GM08714 (cell line): ENCODE results near the gene SLC27A1.

ENCODE experiments used
- H3K4me3 ChIP-seq: fragments of 200-500 bp; sonication (Bioruptor generic); 2 replicates; pipeline ENCODE4 v1.5.1; 2014; ENCODE audit warnings: mild to moderate bottlenecking, low read length, inconsistent platforms
- ZNF274 ChIP-seq: IDR thresholded peaks from 2 replicates; pipeline ENCODE4 v1.6.1; 2012; ENCODE audit warnings: mild to moderate bottlenecking, low read depth, low read length

Gene SLC27A1

DNA sequence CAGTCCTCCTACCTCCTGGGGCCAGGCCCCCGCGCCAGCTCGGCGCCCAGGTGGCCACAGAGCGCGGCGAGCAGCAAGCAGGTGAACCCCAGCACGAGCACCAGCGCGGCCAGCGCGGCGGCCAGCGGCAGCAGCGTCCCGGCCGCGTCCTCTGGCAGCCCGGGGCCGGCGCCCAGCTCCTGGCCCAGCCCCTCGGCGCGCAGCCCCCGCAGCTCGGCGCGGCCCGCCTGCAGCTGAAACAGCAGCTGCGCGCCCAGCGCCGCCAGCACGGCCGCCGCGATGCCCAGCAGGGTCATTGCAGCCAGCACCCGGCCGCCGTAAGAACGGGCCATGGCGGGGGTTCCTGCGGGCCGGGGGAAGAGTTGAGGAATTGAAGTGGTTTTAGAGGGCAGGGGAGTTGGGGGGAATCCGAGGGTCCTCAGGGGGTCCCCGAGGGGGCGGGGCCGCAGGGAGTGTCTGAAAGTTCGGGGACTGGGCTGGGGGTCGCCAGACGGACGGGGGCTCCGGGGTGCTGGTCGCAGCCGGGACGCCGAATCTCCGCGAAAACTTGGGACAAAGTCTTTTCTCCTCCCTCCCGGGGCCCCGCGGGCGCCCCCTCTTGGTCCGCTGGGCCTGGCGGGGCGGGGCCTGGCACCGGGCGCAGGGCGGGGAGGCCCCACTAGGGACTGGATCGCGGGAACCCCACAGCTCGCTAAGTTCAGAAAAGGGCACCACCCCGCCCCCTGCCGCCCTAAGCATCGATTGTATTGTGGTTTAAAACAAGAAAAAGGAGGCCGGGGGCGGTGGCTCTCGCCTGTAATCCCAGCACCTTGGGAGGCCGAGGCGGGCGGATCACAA is 22.0 kb upstream of the SLC27A1 start, which contains the start of gene TMEM221:
TMEM221 (minus strand) TSS at position 538 of the 837 bp plus-strand sequence; CDS start at position 332, 206 bp downstream.
- H3K4me3 ChIP-seq, result no peak within 1 kb of the TSS
- TF ChIP-seq ZNF274, result no peak

DNA sequence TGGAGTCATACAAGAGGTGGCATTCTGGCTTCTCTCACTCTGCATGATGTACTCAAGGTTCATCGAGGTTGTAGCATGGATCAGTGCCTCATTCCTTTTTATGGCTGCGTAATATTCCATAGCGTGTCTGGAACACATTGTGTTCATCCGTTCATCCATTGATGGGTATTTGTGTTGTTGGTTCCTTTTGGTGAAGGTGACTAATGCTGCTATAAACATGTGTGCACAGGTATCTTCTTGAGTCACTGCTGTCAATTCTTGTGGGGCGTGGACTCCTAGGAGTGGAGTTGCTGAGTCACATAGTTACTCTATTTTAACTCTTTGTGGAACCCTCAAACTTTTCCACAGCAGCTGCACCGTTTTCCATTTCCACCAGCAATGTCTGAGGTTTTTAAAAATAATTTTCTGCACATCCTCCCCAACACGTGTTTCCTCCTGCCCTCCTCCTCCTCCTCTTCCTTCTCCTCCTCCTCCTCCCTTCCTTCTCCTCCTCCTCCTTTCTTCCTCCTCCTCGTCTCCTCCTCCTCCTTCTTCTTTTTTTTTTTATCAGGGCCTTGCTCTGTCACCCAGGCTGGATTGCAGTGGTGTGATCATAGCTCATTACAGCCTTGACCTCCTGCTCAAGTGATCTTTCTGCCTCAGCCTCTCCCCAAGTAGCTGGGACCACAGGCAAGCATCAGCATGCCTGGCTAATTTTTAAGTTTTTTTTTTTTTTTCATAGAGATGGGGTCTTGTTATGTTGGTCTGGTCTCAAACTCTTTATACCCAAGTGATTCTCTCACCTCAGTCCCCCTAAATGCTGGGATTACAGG is 19.9 kb upstream of the SLC27A1 start:
- TF ChIP-seq ZNF274, result no peak
- H3K4me3 ChIP-seq, result no peak overlapping the region

DNA sequence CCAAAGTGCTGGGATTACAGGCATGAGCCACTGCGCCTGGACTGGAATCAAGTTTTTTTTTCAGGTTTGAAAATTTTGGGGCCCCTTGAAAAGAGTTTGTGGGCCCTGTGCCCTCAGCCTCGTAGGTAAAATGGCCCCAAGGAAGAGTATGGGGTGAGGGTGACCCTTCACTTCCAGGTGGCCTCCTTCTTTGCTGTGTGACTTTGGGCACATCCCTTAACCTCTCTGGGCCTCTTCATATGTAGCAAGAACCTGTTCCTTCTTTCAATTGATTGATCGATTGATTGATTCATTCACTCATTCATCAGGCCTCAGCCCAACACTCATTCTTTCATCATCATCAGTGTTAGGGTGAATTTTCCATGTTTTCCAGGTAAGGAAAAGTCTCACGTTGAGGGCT is 18.5 kb upstream of the SLC27A1 start:
- no peak for TF ChIP-seq ZNF274
- H3K4me3 ChIP-seq, result no peak overlapping the region

DNA sequence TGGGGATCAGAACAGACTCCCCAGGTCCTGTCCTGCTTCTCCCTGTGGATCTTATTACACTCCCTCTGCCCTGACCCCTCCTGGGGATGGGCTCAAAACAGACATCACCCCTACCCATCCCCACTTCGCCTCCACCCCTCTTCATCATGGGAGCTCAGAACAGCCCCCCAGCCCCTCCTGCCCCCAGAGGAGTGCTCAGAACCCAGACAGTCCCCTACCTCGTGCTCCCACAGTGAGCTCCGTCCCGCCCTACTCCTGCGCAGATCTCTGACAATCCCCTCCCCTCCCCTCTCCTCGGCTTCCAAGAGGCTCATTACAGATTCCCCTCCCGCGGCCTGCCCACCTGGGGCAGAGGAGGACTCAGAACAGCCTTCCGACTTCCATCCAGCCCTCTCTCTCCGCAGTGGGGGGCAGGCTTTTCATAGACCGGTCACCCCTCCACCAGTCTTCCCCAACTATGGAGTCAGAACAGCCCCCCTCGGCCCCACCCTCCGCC is 15.7 kb upstream of the SLC27A1 start:
- no peak for TF ChIP-seq ZNF274

DNA sequence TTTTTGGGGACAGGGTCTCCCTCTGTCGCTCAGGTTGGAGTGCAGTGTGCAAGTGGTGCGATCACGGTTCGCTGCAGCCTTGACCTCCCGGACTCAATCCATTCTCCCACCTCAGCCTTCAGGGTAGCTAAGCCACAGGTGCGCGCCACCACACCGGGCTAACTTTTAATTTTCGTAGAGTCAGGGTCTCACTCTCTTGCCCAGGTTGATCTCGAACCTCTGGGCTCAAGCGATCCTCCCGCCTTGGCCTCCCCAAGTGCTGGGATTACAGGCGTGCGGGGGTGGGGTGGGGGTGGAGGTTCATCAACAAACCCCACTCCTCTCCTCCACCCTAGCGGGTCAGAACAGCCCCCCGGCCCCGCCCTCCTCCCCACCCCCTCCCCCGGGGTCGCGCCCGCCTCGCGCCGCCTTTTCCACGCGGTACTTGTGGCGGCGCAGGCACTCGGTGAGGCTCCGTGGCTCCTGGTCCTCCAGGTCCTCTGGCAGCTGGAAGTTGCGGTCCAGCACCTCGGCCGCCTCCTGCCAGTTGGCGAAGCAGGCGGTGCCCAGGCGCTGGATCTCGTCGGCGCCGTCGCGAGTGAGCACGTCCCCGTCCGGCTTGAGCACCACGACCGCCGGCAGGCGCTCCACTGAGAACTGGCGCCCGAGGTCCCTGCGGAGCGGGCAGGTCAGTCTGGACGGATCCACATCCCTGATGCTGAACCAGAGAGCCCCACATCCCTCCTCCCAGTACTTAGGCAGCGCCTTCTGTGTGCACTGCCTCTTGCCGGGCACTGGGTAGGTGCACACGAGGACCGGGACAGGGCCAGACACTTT is 14.8 kb upstream of the SLC27A1 start:
- TF ChIP-seq ZNF274, result no peak
- H3K4me3 ChIP-seq, result no peak overlapping the region

More for the DNA sequence above, 15.7 kb upstream of the SLC27A1 start:
- H3K4me3 ChIP-seq, result no peak overlapping the region

DNA sequence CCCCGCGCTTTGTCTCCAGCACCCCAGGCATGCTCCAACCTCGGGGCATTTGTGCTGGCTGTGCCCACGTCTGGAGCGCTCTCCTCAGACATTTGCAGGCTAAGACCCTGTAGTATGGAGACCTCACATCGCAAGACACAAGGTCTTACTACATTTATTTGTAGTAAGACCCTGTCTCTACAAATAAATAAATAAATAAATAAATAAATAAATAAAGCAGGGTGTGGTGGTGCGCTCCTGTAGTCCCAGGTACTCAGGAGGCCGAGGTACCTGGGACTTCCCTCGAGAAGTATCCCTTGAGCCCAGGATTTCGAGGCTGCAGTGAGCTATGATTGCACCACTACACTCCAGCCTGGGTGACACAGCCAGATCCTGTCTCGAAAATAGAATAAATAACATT is 14.2 kb upstream of the SLC27A1 start:
- no peak for TF ChIP-seq ZNF274
- no peak overlapping the region for H3K4me3 ChIP-seq

DNA sequence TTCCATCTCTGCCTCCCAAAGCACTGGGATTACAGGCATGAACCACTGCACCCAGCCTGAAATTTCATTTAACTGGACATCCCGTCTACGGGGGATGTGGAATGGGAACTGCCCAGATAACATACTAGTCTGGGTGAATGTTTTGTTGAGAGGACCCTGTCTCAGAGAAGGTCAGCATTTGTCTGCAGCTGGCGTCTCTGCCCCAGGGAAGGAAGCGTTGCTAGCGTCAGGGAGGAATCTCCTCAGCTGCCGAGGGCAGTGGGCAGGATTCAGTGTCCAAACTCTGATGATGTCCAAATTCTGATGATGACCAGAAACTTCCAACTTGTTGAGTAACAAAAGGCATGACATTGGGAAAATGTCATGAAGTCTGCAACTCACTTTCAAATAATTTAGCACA is 12.7 kb upstream of the SLC27A1 start:
- no peak for TF ChIP-seq ZNF274
- no peak overlapping the region for H3K4me3 ChIP-seq

DNA sequence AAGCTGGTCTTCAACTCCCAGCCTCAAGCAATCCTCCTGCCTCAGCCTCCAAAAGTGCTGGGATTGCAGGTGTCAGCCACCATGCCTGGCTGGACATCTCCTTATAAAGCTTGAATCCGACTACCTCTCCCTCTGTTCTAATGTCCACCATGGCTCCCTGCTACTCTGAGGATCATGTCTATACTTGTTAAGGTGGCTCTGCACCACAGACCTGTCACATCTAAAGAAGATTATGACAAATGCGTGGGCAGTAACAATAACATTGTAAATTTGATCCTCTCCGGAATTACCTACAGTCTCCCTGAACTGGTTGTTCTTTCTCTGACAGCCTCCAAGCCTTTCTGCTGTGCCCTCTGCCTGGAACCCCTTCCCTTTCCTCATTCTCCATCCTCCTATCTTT is 11.4 kb upstream of the SLC27A1 start:
- no peak for TF ChIP-seq ZNF274
- H3K4me3 ChIP-seq, result no peak overlapping the region

DNA sequence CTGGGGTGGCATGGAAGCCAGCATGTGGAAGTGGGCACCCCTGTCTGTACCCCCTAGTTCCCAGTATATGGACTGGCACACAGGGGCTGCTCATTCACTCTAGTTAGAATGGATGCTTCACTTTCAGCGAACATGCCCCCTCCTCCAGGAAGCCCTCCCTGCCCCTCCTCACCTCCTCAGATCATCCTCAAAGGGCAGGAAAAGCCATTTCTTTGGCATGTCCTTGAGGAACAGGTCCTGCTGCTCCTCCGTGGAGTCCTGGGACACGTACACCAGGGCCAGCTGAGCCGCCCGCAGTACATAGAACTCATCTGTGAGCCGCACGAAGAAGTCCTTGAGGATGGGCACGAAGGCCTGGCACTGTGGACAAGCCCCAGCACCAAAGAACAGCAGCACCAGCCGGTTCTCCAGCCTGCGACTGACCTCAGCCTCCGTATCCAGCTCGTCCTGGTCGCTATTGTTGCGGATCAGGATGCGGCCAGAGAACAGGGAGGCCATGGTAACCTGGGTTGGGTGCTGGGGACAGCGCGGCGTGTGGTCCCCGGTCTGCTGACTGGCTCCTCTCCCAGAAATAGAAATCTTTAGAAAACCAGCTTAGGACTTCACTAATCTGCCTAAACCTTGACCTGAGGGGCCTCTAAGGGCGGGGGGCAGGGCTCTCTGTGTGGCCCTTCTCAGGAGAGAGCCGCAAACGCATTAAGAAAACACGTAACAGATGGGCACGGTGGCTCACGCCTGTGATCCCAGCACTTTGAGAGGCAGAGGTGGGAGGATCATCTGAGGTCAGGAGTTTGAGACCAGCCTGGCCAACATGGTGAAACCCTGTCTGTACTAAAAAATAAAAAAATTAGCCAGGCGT is 9.7 kb upstream of the SLC27A1 start, which contains the start of gene NXNL1:
NXNL1 (minus strand) TSS at position 555 of the 859 bp plus-strand sequence; CDS start at position 498, 57 bp downstream.
- TF ChIP-seq ZNF274, result no peak
- no peak within 1 kb of the TSS for H3K4me3 ChIP-seq

DNA sequence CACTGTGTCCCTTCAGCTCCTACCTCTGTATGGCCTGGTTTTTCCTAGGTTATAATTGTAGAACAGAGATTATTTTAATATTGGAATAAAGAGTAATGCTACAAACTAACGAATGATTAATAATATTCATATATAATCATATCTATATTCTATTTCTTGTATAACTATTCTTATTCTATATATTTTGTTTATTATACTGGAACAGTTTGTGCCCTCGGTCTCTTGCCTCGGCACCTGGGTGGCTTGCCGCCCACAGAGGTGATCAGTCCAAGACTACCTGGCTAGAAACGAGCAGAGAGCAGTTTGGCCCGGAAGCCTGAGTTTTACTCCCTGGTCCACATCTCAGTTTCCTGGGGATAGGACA is 3.9 kb upstream of the SLC27A1 start:
- H3K4me3 ChIP-seq, result no peak overlapping the region
- TF ChIP-seq ZNF274, result no peak

DNA sequence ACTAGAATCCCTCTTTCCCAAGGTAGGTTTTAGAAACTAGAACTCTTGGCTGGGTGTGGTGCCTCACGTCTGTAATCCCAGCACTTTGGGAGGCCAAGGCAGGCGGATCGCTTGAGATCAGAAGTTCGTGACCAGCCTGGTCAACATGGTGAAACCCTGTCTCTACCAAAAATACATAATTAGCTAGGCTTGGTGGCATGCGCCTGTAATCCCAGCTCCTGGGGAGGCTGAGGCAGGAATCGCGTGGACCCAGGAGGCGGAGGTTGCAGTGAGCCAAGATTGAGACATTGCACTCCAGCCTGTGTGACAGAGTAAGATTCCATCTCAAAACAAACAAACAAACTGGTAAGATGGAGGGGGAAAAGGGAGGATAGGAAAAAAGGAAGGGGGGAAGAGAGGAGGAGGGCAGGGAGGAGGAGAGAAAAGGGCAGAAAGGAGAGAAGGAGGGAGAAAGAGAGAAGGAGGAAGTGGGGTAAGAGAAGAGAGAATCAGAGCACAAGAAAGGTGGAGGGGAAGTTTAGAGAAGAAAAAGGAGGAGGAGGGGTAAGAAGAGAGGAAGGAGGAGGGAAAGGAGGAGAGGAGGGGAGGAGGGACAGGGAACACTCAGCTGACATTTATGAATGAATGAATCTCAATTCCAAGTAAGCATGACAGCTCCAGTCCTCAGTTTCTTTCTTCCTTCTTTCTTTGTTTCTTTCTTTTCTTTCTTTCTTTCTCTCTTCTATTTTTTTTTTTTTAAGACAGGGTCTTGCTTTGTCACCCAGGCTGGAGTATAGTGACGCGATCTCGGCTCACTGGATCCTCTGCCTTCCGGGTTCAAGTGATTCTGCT is 2.6 kb upstream of the SLC27A1 start:
- TF ChIP-seq ZNF274, result no peak
- H3K4me3 ChIP-seq, result no peak overlapping the region
